Measurements from ENCODE around the gene SLC10A1. TPM values are rescaled to one million over a fixed set of nuclear protein-coding genes. Genes with fewer than 3 reads are reported as not detected.

Gene SLC10A1
- total RNA-seq, 1 experiment from 2014 or later: not detected

GRCh38 chr14:69808919-69809808, 12.1 kb upstream of the SLC10A1 start:
- DNase-seq (ENCODE audit: low spot score): no peak

GRCh38 chr14:69807192-69807591, 10.2 kb upstream of the SLC10A1 start:
- DNase-seq (ENCODE audit: low spot score): no peak

GRCh38 chr14:69804902-69805301, 7.9 kb upstream of the SLC10A1 start:
- DNase-seq (ENCODE audit: low spot score): no peak

DNA sequence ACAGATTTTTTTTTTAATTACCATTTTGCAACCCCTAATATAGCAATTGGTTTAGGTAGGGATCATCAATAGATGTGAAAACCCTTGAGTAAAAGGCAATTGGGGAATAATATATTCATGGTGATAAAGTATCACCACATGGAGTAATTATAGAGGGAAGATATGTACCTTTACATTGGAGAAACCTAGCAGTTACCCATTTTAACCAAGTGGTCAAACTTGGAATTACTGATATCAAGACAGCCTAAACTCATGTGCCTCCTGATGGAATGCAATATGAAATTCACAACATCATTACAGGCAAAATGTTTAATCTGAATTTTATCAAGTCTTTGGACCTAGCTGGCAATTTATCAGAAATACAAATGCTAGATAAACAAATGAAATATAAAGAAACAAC, 6.7 kb upstream of the SLC10A1 start:
- DNase-seq (ENCODE audit: low spot score): no peak

DNA sequence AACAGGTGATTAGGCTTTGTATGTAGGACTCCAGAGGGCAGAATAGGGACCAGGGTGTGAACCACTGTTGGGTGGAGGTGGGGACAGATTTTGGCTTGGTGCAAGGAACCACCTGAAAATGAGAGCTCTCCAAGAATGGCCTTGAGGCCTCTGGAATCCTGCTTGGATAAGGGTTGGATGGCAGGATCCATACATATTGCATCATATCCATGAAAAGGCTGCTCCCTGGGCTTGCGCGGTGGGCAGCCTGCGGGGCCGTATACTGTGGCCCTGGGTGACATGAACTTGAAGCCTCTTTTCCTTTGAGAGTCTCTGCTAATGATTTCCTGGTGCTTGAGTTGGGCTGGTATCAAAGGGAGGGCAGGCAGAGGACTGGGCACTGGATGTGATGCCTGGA, 1.3 kb upstream of the SLC10A1 start:
- no peak for DNase-seq (ENCODE audit: low spot score)

DNA sequence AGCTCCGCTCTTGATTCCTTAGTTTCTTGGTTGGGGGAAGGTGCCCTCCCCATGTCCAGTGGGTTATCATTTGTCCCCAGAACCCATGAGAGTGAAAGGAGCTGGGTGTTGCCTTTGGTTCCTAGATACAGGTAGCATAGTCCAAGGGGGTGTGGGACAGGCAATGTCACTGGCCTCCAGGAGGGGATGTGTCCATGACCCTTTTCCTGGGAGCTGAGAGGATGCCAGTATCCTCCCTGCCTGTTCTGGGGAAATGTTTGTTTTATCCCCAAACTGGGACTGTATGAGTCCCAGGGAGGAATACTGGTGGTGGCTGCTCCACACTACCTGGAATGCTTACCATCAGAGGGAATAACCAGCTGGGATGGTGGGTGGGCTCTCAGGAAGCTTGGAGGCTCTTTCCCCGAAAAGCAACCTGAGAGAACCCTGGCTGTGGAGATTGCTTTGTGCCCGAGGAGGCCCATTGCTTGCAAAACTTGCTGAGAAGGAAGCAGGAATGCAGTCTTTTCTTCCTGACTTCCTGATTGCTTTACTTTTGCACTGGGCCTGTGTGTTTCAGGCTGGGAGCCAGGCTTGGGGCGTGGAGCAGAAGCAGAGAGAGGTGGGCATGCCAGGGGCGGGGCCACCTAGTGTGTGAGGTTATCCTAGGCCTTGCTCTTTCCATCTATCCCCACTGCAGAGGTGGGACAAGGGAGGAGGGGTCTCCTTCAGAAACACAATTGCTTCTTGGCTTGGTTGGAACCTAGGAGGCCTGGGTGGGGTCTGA, 715 bp upstream of the SLC10A1 start:
- no peak for DNase-seq (ENCODE audit: low spot score)

DNA sequence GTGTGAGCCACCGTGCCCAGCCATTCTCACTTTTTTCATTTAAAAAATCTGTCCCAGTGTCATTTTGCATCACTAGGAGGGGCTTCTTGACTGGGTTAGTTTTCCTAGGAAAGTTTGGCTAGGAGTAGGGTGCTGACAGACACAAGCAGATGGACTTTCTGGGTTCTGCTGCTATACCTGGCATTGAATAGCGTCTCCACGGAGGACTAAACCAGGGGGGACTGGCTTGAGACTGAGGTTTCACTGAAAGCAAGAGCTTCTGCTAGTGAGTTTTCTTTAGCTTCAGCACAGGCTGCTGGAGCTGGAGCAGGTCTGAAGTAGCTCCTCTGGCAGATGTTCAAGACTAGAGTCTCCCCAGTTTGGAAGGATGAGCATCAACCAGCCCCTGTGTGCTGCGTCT, 1.4 kb downstream of the SLC10A1 start:
- DNase-seq (ENCODE audit: low spot score): no peak

DNA sequence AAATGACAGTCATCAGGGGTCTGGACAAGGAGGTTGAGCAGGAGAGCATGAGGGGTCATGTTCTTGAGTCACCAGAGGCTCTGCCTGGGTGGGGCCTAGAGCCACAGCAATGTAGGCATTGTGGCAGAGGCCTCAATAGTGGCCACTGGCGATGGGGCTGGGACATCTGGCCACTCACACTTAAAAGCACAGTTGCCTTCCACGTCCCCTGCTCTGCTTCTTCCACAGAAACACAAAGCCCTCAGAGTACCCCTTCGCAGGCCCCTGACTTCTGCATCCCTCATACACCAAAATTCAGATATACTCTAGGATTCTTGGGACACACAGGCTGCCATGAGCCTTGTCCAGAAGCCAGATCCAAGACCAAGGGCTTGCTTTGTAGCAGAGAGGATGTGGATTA, 2.2 kb downstream of the SLC10A1 start:
- no peak for DNase-seq (ENCODE audit: low spot score)

DNA sequence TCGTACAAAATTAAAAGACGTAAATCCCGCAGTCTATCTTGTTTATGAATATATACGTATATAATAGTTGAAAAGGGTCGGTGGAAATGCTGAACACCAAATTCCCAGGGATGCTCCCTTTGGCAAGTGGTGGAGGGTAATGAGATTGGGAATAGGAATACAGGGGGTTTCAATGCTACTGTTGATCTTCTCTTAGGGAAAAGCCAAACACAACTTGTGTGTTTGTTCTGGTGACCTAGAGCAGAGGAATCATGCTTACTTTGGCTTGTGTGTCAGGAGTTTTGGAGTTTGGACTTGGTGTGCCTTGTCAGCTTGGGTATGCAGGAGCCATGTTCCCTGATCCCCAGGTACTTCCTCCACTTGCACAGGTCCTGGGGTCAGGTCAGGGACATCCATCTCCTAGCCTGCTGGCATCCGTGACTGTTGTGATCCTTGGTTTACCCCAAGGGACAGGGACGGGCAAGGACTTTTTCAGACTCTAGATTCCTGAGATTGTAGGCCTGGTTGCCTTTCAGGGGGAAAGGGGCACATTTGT, 4.1 kb downstream of the SLC10A1 start:
- no peak for DNase-seq (ENCODE audit: low spot score)

DNA sequence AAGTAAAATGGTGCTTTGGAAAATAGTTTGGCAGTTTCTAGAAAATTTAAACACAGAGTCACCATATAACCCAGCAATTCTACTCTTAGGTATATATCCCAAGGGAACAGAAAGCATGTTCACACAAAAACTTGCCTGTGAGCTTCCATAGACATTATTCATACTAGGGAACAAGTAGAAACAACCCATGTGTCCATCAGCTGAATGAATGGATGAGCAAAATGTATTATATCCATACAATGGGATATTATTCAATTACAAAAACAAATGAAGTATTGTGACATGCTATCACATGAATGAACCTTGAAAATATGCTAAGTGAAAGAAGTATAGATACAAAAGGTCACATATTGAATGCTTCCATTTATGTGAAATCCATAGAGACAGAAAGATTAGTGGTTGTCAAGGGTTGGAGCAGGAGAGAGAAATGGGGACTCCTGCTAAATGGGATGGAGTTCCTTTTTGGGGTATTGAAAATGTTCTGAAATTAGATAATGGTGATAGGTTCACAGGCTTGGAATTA, 7.9 kb downstream of the SLC10A1 start:
- DNase-seq (ENCODE audit: low spot score): no peak

DNA sequence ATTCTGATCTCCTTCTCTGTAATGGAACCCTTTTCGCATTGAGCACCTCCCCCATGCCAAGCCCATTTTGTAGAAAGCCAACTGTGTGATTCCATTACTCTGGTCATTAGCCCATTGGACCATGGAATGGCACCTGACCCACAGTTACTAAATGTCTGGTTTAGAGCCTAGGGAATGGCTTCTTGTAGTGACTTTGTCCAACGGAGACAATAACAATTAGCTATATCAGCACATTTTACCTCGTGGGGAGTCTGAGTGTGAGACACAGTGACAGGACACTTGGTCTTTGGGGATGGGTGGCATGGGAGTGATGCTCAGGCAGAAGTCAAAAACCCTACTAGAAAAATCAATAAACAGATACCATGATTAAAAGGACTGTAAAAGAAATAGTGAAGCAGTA, 10.4 kb downstream of the SLC10A1 start:
- DNase-seq (ENCODE audit: low spot score): no peak

DNA sequence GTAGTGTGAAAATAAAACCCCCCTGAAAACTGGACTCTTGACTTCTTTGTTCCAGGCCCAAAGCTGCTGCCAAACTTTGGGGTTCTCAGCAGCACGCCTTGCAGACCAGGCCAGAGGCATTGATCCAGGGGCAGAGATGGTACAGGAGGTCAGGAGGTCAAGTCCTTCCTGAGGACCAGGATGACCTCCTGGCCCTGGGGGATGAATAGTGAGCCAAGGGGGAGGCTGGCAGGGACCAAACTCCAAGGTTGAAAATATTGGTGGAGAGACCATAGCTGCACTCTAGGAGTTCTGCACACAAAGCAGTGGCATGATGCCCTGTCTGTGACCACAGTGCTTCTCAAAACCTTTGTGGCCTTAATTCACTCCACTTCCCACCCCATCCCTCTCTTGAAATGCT, 12.1 kb downstream of the SLC10A1 start:
- no peak for DNase-seq (ENCODE audit: low spot score)

DNA sequence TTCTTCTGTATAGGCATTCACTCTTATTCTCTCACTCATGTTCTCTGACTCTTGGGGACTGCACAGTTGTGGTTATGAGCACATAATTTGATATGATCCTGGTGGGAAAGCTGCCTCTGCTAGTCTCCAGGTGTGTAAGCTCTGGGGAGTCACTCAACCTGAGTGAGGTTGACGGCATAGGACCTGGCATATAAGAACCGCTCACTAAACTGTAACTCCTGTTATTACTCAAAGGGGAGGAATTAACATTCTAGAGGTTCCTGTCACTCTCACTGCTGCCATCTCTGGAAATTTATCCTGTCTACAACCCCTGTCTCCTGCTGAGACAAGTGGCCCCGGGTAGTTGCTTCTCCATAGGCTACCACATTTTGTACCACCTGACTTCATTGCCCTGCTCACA, 16.1 kb downstream of the SLC10A1 start:
- DNase-seq (ENCODE audit: low spot score): no peak

DNA sequence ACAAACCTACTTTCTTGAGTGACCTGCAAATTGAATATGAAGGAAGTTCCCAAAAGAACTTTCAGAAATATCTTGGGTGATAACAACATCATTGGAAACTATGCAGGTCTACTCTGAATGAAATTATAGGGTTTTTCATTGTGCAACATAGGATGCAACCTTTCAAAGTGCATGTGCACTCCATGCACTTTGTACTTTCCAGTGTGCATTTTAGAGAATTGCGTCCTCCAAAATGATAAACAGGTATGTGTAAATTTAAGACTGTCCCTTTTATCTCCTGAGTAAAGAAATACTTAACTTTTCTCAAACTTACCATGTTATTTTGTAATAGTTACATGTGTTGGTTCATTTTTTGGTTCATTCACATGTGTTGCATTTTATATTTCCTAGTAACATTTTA, 16.9 kb downstream of the SLC10A1 start:
- DNase-seq (ENCODE audit: low spot score): no peak

DNA sequence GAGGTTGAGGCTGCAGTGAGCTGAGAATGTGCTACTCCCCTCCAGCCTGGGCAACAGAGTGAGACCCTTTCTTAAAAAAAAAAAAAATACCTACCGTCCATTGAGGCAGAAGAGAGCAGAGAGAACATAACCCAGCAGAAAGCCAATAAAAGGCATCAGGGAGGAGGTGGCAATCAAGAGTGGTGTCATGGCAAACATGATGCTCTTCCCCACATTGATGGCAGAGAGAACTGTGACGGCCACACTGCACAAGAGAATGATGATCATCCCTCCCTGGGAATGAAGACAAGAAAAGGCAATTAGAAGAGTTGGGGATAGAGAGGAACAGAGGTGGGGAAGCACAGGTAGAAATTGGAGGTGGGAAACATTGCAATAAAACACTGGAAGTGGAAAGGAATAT, 18.0 kb downstream of the SLC10A1 start:
- DNase-seq (ENCODE audit: low spot score): no peak

DNA sequence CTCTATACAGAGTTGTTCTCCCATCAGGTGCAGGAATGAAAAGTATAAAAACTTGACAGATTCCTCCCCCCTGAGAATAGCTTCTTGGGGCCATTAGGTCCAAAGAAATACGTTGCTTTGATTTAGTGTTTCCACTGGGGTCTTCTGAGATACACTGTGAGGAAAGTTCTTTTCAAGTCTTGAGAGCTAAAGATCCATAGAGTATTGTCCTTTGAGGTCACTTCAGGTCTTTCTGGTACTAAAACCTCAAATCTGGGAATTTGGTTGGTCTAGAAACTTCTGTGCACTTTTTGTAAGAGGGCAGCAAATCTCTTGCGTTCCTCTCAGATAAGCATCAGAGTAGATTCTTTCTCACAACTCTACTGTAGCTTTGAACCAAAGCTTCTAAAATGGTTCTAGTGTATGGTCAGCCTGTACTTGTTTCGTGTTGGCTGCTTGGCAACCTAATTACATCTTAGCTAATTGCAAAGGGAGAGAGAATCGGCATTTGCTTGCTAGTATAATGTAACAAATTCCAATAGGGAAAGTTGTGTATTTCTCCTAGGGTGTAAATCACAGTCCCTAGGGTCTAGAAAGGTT, 20.1 kb downstream of the SLC10A1 start:
- DNase-seq (ENCODE audit: low spot score): no peak

DNA sequence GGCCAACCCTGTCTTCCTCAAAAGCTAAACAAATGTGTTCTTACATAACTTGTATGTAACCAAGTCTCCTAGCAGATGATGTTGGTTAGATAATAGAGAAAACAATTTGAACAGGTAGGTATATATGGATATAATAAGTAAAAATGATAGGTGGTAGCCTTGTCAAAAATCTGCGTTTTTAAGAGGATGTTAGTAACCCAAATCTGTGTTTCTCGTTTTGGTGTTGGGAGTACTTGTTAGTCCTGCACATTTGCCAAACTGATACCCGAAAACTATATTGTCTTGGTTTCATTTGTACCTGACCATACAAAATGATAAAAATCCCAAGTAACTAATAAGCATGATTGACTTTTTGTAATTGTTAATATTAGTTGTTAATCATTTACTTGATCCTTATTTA, 22.0 kb downstream of the SLC10A1 start:
- DNase-seq (ENCODE audit: low spot score): no peak

GRCh38 chr14:69773571-69774276, 23.3 kb downstream of the SLC10A1 start:
- DNase-seq (ENCODE audit: low spot score): no peak

DNA sequence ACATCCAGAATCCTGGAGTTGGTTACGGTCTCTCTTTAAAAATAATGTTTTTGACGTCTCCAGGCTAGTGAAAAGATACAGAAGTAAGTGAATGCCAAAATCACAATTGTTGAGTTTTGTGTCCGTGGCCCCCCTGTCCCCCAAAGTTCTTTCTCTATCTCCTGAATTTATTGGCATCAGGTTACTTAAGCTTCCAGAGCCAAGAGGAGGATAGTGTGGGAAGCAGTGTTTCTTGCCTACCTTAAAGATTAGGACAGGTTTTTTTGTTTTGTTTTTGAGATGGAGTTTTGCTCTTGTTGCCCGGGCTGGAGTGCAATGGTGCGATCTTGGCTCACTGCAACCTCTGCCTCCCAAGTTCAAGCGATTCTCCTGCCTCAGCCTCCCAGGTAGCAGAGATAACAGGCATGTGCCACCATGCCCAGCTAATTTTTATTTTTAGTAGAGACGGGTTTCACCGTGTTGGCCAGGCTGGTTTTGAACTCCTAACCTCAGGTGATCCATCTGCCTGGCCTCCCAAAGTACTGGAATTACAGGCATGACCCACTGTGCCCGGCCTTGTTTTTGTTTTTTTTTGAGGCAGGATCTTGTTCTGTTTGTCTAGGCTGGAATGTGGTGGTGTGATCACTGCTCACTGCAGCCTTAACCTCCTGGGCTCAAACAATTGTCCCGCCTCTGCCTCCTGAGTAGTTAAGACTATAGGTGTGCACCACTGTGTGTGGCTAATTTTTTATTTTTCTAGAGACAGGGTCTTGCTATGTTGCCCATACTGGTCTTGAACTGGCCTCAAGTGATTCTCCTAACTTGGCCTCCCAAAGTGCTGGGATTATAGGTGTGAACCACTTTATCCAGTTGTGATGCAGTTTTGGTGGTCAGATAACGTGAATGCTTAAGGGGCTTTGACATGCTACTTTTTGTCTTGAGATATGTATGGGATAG, 24.7 kb downstream of the SLC10A1 start:
- DNase-seq (ENCODE audit: low spot score): no peak

- DNase-seq (ENCODE audit: low spot score): no peak
Observed at GRCh38 chr14:69771136-69771535, 25.9 kb downstream of the SLC10A1 start.

DNA sequence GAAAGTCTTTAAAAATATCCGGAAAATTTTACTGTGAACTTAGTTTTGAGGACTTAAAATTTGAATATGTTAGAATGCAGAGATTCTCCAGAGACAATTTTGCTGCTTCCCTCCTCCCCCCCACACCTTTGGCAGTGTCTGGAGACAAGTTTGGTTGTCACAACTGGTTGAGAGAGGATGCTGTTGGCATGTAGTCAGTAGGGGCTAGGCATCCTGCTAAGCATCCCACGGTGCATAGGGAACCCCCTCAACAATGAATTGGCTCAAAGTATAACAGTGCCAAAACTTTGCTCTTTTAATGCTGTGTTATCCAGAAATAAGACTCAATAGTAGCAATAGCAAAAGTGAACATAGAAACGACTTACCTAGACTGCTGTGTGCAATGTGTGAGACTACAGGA, 26.5 kb downstream of the SLC10A1 start:
- no peak for DNase-seq (ENCODE audit: low spot score)
